ENCODE measurements around the gene FBRS.
"Not testable (repeated sequence)": the region's sequence is repeated elsewhere in the genome, so short reads cannot be mapped to it uniquely, and the experiment has no call there.

The FBRS gene

DNA sequence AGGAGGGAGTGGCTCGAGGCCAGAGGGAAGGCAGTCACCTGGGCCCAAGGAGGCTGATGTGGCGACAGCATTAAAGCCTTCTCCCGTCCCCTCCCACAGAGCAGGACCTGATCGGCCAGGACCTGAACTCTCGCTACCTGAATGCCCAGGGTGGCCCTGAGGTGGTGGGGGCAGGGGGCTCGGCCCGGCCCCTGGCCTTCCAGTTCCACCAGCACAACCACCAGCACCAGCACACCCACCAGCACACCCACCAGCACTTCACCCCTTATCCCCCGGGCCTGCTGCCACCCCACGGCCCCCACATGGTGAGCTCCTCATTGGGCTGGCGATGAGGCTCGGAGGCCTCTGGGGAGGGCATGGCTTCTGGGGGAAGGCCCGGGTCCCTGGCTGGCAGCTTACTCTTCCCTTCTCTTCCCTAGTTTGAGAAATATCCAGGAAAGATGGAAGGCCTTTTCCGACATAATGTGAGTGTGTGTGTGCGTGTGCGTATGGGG is 6.4 kb downstream of the FBRS start:
- DNase-seq (ENCODE audit: low spot score): no peak

DNA sequence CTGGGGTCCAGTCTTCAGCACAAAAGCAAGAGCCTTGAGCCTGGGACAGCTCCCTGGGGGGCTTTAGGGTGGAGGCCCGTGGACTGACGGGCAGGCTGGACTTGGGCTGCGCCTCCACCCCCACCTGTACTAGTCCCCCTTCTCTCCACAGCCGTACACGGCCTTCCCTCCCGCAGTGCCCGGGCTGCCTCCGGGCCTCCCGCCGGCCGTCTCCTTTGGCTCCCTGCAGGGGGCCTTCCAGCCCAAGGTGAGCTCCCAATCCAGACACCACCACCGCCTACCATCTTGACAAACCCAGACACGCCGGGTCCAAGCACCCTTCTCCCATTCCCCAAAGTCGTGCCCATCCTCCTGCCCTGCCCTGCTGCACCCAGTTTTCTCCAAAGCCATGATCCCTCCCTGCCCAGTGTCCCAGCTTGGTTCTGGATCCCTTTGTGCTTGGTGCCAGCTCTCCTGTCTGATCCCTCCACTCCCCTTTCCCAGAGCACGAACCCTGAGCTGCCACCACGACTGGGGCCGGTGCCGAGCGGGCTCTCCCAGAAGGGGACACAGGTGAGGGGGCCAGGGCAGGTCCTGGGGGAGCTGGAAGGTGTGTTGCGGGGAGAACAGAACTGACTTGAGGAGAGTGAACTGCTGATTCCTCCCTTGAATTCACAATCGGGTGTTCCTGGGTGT is 7.1 kb downstream of the FBRS start:
- no peak for DNase-seq (ENCODE audit: low spot score)

DNA sequence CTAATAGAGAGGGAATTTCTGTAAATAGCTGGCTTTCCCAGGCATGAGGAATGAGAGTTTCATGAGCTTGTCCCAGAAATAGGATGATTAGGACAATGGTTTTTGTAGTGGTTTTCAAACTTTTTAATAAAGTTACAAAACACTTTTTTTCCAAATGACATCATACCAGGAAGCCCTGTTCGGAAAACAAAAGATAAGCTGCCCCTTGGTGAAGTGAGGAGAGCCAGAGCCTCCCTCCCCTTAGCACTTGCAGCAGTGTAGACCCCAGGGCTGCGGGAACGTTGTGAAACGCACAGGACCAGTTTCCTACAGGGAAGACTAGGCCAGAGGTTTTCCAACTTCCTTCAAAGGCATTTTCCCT is 7.6 kb downstream of the FBRS start:
- no peak for DNase-seq (ENCODE audit: low spot score)

GRCh38 chr16:30666681-30667080 is 8.4 kb downstream of the FBRS start:
- no peak for DNase-seq (ENCODE audit: low spot score)

DNA sequence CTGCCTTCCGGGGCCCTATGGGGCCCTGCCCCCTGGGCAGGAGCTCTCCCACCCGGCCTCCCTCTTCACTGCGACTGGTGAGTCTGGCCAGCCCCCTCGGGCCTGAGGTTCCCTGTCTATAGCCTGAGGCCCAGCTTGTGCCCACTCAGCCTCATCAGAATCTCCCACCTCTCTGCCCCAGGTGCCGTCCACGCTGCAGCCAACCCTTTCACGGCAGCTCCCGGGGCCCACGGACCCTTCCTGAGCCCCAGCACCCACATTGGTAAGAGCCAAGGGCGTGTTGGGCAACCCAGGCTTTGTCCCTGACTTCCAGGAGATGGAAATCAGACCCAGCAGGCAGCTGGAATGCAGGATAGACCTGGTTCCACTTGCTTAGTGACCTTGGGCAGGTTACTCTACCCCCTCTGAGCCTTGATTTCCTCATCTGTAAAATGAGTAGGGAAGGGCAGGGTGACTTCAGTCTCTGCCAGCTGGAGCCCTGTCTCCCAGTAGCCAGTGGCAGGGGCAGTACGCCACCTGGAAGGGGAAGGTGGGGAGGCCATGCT is 9.2 kb downstream of the FBRS start:
- no peak for DNase-seq (ENCODE audit: low spot score)

DNA sequence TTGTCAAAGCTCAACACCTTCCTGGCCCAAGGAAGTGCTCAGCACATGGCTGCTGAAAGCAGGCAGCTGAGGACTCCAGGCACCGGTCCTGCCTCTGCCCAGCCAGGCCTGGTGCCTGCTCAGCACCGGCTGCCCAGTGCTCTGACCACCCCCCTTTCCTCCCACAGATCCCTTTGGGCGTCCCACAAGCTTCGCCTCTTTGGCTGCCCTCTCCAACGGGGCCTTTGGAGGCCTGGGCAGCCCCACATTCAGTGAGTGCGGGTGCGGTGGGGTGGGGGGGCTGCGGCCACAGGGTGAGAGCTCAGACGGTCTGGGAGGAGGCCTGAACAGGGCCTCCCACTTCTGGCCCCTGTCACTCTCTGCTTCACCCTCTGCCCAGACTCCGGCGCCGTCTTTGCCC is 10.2 kb downstream of the FBRS start:
- DNase-seq (ENCODE audit: low spot score): no peak

- no peak for DNase-seq (ENCODE audit: low spot score)
Observed at GRCh38 chr16:30669026-30669902, 11.0 kb downstream of the FBRS start.

GRCh38 chr16:30669903-30670824 is 11.9 kb downstream of the FBRS start:
- no peak for DNase-seq (ENCODE audit: low spot score)

GRCh38 chr16:30675143-30675542 is 16.9 kb downstream of the FBRS start:
- no peak for DNase-seq (ENCODE audit: low spot score)

DNA sequence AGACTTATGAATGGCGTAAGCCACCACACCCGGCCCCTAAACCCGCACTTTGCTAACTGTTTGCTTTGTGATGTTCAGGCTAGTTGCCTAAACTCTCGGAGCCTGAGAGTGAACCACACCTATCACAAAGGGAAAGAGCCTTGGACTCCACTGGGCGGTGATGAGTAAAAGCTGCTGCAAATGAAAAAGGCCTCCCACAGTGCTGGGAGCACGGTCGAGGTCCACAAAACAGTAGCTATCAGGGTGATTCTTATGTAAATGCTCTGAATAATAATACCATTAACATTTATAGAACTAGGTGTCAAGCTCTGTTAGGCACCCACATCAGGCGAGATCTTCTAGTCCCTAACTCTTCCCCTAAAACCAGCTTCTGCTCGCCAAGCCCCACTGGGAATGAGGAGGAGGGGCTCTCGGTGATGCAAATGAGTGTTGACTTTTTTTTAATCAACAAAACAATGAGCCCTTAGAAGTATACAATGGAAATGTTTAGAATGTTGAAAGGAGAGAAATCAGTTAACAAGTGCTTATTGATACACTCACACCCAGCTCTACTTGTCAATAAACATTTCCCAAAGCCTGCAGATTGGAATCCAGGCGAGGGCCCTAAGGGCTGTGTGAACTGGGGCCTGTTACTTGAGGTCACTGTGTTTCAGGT is 19.8 kb downstream of the FBRS start:
- DNase-seq (ENCODE audit: low spot score): no peak

GRCh38 chr16:30678586-30678970 is 20.3 kb downstream of the FBRS start:
- no peak for DNase-seq (ENCODE audit: low spot score)

DNA sequence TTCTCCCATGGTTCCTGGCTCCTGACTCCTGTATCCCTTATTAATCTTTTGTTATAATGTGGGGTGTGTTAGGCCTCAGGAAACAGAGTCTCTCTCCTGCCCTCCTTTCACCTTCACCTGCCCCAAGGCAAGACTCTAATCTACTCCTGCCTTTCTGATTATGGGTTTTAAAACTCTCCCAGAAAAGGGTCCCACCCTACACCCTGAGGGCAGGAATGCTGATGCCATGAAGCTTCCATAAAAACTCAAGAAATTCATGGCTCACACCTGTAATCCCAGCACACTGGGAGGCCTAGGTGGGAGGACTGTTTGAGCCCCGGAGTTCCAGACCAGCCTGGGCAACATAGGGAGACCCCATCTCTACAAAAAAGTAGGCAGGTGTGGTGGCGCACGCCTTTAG is 22.1 kb downstream of the FBRS start:
- no peak for DNase-seq (ENCODE audit: low spot score)

GRCh38 chr16:30688701-30689100 is 30.5 kb downstream of the FBRS start:
- DNase-seq (ENCODE audit: low spot score): no peak

DNA sequence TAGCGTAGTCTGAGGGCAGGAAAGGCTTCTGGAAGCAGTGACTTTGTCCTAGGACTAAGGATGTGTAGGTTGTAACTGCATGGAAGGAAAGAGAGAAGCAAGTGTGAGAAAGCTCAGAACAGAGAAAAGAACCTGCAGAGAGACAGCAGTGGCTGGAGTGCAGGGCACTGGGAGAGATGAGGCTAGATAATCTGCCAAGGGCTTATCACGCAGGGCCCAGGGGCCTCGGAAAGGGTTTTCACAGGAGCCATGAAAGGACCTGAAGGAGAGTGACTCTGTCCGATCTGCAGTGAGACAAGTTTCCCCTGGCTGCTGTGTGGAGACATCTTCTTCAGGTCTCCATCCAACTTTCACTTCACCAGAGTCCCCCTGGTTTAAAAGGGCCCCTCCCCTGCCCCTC is 33.7 kb downstream of the FBRS start:
- DNase-seq (ENCODE audit: low spot score): no peak

GRCh38 chr16:30692396-30693064 is 34.3 kb downstream of the FBRS start:
- no peak for DNase-seq (ENCODE audit: low spot score)

GRCh38 chr16:30694926-30695693 is 36.9 kb downstream of the FBRS start:
- no peak for DNase-seq (ENCODE audit: low spot score)

DNA sequence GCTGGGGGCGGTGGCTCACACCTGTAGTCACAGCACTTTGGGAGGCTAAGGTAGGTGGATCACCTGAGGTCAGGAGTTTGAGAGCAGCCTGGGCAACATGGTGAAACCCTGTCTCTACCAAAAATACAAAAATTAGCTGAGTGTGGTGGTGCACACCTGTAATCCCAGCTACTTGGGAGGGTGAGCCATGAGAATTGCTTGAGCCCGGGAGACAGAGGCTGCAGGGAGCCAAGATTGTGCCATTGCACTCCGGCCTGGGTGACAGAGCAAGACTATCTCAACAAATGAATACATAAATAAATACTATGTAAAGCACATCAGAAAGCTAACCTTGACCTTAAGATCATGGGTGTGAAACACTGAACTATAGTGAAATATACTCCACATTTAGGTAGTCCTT is 38.4 kb downstream of the FBRS start:
- DNase-seq (ENCODE audit: low spot score): not testable (repeated sequence)

DNA sequence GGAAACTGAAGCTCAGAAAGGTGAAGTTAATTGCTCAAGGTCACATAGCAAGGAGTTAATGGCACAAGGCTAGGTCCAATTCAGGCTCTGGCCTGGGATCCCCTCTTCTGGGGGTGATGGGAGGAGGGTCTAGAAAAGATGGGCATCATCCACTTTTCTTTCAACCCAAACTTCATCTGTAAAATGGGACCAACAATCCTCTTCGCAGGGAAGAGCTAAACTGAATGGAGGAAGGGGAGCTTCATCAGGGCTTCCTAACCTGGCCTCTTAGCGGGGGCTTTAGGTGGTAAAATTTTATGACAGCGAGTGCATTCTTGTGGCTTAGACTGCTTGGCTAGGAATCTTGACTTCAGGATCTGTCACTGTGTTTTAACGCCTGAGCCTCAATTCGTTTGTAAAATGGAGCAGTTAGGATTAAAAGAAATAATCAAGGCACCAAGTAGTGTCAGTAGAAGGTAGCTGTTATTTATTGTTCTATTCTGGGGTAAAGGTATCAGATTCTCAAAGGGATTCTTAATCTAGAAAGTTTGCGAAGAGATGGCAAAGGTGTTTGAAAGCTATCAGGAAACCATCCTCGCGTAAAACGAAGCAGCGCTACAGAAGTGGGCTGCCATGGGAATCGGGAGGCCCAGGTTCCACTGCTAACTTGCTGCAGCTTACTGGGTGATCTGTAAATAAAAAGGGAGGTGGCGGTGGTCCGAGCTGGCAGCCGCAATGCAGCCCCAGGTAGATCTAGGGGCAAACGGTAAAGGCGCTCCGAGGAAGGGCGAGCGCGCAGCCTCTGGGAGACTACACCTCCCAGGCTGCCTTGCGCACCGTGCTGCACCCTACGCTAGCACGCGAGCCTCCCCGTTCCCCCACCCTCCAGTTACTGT is 39.3 kb downstream of the FBRS start:
- DNase-seq (ENCODE audit: low spot score): no peak

- peak; percentile 99 for DNase-seq (ENCODE audit: low spot score)
Observed at GRCh38 chr16:30698139-30698815, 40.0 kb downstream of the FBRS start.
